Esophagus muscularis mucosa (tissue), 4 donors: ENCODE results near the gene ANKRD11. TPM values are rescaled to one million over a fixed set of nuclear protein-coding genes. Genes with fewer than 3 reads are reported as not detected.

Experiments
- DNase-seq: peaks from one replicate; pipeline ENCODE4 v3.0.0-alpha.2; 2017; ENCODE audit errors: extremely low spot score
- H3K27ac ChIP-seq, 4 donors: fragments of 200-600 bp; sonication (generic); replicated peaks in 1 of 4; 1 replicate in 3 of 4; 2 replicates in 1 of 4; pipeline ENCODE4 v1.5.1; 2016 to 2019; ENCODE audit warnings: mild to moderate bottlenecking in 1 of 4
- H3K27me3 ChIP-seq, 4 donors: fragments of 200-600 bp; sonication (generic); one replicate each; pipeline versions ENCODE4 v1.5.1 to v1.6.0; 2016 to 2019
- H3K36me3 ChIP-seq, 4 donors: fragments of 200-600 bp; sonication (generic); one replicate each; pipeline ENCODE4 v1.5.1; 2016 to 2019
- H3K4me1 ChIP-seq, 4 donors: fragments of 200-600 bp; sonication (generic); one replicate each; pipeline ENCODE4 v1.5.1; 2016 to 2019
- H3K4me3 ChIP-seq, 4 donors: fragments of 200-600 bp; sonication (generic); 1 replicate in 2 of 4; 2 replicates in 2 of 4; pipeline ENCODE4 v1.5.1; 2016 to 2019; ENCODE audit warnings: mild to moderate bottlenecking in 4 of 4, moderate library complexity in 1 of 4
- H3K9me3 ChIP-seq, 4 donors: fragments of 200-600 bp; sonication (generic); 1 replicate in 3 of 4; 2 replicates in 1 of 4; pipeline ENCODE4 v1.5.1; 2016 to 2019
- CTCF ChIP-seq, 3 experiments: fragments of 200-600 bp in 2 of 3; fragments of 450-650 bp in 1 of 3; sonication (generic) in 2 of 3; IDR thresholded peaks; one replicate each; pipeline ENCODE4 v1.5.1; 2017 to 2019; ENCODE audit warnings: antibody characterized with exemption in 3 of 3, mild to moderate bottlenecking in 2 of 3, moderate library complexity in 1 of 3
- EP300 ChIP-seq: sonication (generic); formaldehyde crosslinking; IDR thresholded peaks from one replicate; pipeline ENCODE4 v1.6.1; 2017; ENCODE audit warnings: antibody characterized with exemption
- POLR2A ChIP-seq: fragments of 450-650 bp; IDR thresholded peaks from one replicate; pipeline ENCODE4 v1.6.1; 2017; ENCODE audit warnings: antibody characterized with exemption, moderate library complexity, mild to moderate bottlenecking, low read depth
- POLR2AphosphoS5 ChIP-seq, 2 donors: sonication (generic); formaldehyde crosslinking; IDR thresholded peaks; one replicate each; pipeline ENCODE4 v1.6.1; 2017; ENCODE audit warnings: antibody characterized with exemption in 2 of 2
- WGBS: methylation state at CpG from one replicate; pipeline ENCODE4 v1.1.5; 2018; 5-methylcytosine and 5-hydroxymethylcytosine counted together
- intact Hi-C: fragments of 100-400 bp; cut with DNase I; formaldehyde crosslinking; loops from one replicate; pipeline ENCODE4 v1.15.1; 2023
- total RNA-seq, 4 donors: library from RNA; depleted of rRNA; stranded (reverse); fragments of >200 nt; gene quantifications; one replicate each; pipeline versions ENCODE4 v1.1.0 to v1.2.1, GENCODE V29; 2016

ANKRD11 gene
- total RNA-seq, 4 donors from 2014 or later: 60.8 to 119 (median 105) TPM

- DNase-seq: no peak
- TF ChIP-seq CTCF (IDR thresholded peaks at IDR 0.05): no peak
- no peak for TF ChIP-seq POLR2AphosphoS5 (IDR thresholded peaks at IDR 0.05)
- no peak for TF ChIP-seq POLR2A
- no peak for TF ChIP-seq EP300
- intact Hi-C loops: no loop called here
- no peaks in the 10 kb centered on the region for H3K27me3 ChIP-seq
- H3K4me1 ChIP-seq: peaks cover 69 to 92% (median 88%) of the 10 kb centered on the region in 4 donors
- H3K36me3 ChIP-seq: peaks cover 0 to 3% (median 0%) of the 10 kb centered on the region in 4 donors
- H3K9me3 ChIP-seq: no peaks in the 10 kb centered on the region
- no peak overlapping the region for H3K4me3 ChIP-seq
- H3K27ac ChIP-seq: no peak overlapping the region
- 77% methylated on average over 14 of the region's 14 CpGs for WGBS
These were observed 11.7 kb downstream of the ANKRD11 start for GRCh38 chr16:89478576-89479221.

- DNase-seq: no peak
- Histone ChIP-seq H3K9me3 (no peaks in the 10 kb centered on the region), H3K27me3 (no peaks in the 10 kb centered on the region), H3K4me1 (peaks cover 65 to 92% (median 88%) of the 10 kb centered on the region in 4 donors), H3K27ac (no peak overlapping the region), H3K4me3 (no peak overlapping the region), H3K36me3 (no peaks in the 10 kb centered on the region)
- WGBS: 92% methylated on average over 10 of the region's 10 CpGs
- TF ChIP-seq POLR2AphosphoS5 (IDR thresholded peaks at IDR 0.05) (no peak), CTCF (IDR thresholded peaks at IDR 0.05) (no peak), EP300 (no peak), POLR2A (no peak)
- intact Hi-C loops: no loop called here
These were observed 13.5 kb downstream of the ANKRD11 start for GRCh38 chr16:89476811-89477261.

- Histone ChIP-seq H3K4me3 (no peak overlapping the region), H3K27ac (no peak overlapping the region), H3K4me1 (peaks cover 61 to 92% (median 88%) of the 10 kb centered on the region in 4 donors), H3K36me3 (no peaks in the 10 kb centered on the region), H3K27me3 (no peaks in the 10 kb centered on the region), H3K9me3 (no peaks in the 10 kb centered on the region)
- intact Hi-C loops: no loop called here
- 85% methylated on average over 5 of the region's 5 CpGs for WGBS
- TF ChIP-seq POLR2A: no peak
- TF ChIP-seq POLR2AphosphoS5 (IDR thresholded peaks at IDR 0.05): no peak
- TF ChIP-seq CTCF (IDR thresholded peaks at IDR 0.05): no peak
- no peak for TF ChIP-seq EP300
- DNase-seq: no peak
These were observed 14.0 kb downstream of the ANKRD11 start for GRCh38 chr16:89476379-89476778.

- no peaks in the 10 kb centered on the region for H3K36me3 ChIP-seq
- 73% methylated on average over 5 of the region's 5 CpGs for WGBS
- H3K27ac ChIP-seq: no peak overlapping the region
- no peak for DNase-seq
- no peaks in the 10 kb centered on the region for H3K9me3 ChIP-seq
- intact Hi-C loops: no loop called here
- no peak overlapping the region for H3K4me3 ChIP-seq
- no peaks in the 10 kb centered on the region for H3K27me3 ChIP-seq
- peaks cover 68 to 95% (median 91%) of the 10 kb centered on the region in 4 donors for H3K4me1 ChIP-seq
- no peak for TF ChIP-seq CTCF (IDR thresholded peaks at IDR 0.05)
These were observed 15.2 kb downstream of the ANKRD11 start for GRCh38 chr16:89475144-89475543.
